Measurements from ENCODE around the gene PARP4. TPM values are rescaled to one million over a fixed set of nuclear protein-coding genes. Genes with fewer than 3 reads are reported as not detected.
"Not testable (repeated sequence)": the region's sequence is repeated elsewhere in the genome, so short reads cannot be mapped to it uniquely, and the experiment has no call there.

The PARP4 gene
- total RNA-seq, 3 donors from 2014 or later, result 88.4 to 156 (median 117) TPM

- ATAC-seq (no peak), DNase-seq (no peak)
- intact Hi-C loops (cut with DNase I, micrococcal nuclease), result no loop called here
- no peaks in the 10 kb centered on the region for H3K4me1 ChIP-seq (ENCODE audit: low read depth)
- H3K36me3 ChIP-seq (ENCODE audit: low read depth), result peaks cover 23% of the 10 kb centered on the region
- H3K9me3 ChIP-seq, result no peaks in the 10 kb centered on the region
- H3K4me3 ChIP-seq, result no peak overlapping the region
- TF ChIP-seq CTCF (IDR thresholded peaks at IDR 0.05), result no peak
Observed at GRCh38 chr13:24489721-24490120, 22.9 kb downstream of the PARP4 start.

- ATAC-seq; H3K4me3 ChIP-seq; H3K4me1 ChIP-seq (ENCODE audit: low read depth); intact Hi-C loops (cut with DNase I, micrococcal nuclease); H3K9me3 ChIP-seq; DNase-seq: not testable (repeated sequence)
- H3K36me3 ChIP-seq (ENCODE audit: low read depth), result peaks cover 14% of the 10 kb centered on the region
Observed at GRCh38 chr13:24488092-24488491, 24.5 kb downstream of the PARP4 start.

GRCh38 chr13:24486017-24486657 lies 26.4 kb downstream of the PARP4 start:
- H3K4me3 ChIP-seq; H3K36me3 ChIP-seq (ENCODE audit: low read depth); intact Hi-C loops (cut with DNase I, micrococcal nuclease): not testable (repeated sequence)

GRCh38 chr13:24473686-24474085 lies 38.9 kb downstream of the PARP4 start:
- Histone ChIP-seq H3K36me3 (ENCODE audit: low read depth) (peaks cover 5% of the 10 kb centered on the region), H3K9me3 (no peaks in the 10 kb centered on the region), H3K4me1 (ENCODE audit: low read depth) (no peaks in the 10 kb centered on the region), H3K4me3 (no peak overlapping the region)
- intact Hi-C loops (cut with DNase I, micrococcal nuclease), result no loop called here
- DNase-seq (no peak), ATAC-seq (no peak)
- no peak for TF ChIP-seq CTCF (IDR thresholded peaks at IDR 0.05)

More at GRCh38 chr13:24486017-24486657, 26.4 kb downstream of the PARP4 start:
- not testable (repeated sequence) for ATAC-seq; H3K9me3 ChIP-seq; DNase-seq; H3K4me1 ChIP-seq (ENCODE audit: low read depth)

- H3K9me3 ChIP-seq; intact Hi-C loops (cut with DNase I, micrococcal nuclease); ATAC-seq; H3K4me1 ChIP-seq (ENCODE audit: low read depth); H3K36me3 ChIP-seq (ENCODE audit: low read depth); H3K4me3 ChIP-seq; DNase-seq: not testable (repeated sequence)
Observed at GRCh38 chr13:24472129-24472528, 40.4 kb downstream of the PARP4 start.

GRCh38 chr13:24463078-24463477 lies 49.5 kb downstream of the PARP4 start:
- ATAC-seq, result no peak
- no peak overlapping the region for H3K4me3 ChIP-seq
- no peak for TF ChIP-seq CTCF (IDR thresholded peaks at IDR 0.05)
- H3K4me1 ChIP-seq (ENCODE audit: low read depth), result no peaks in the 10 kb centered on the region
- H3K36me3 ChIP-seq (ENCODE audit: low read depth), result peaks cover 8% of the 10 kb centered on the region
- H3K9me3 ChIP-seq, result no peaks in the 10 kb centered on the region
- DNase-seq, result no peak
- intact Hi-C loops (cut with DNase I, micrococcal nuclease), result no loop called here

- no peak for DNase-seq
- Histone ChIP-seq H3K9me3 (no peaks in the 10 kb centered on the region), H3K36me3 (ENCODE audit: low read depth) (peaks cover 12% of the 10 kb centered on the region), H3K4me3 (no peak overlapping the region), H3K4me1 (ENCODE audit: low read depth) (no peaks in the 10 kb centered on the region)
- intact Hi-C loops (cut with DNase I, micrococcal nuclease), result no loop called here
- ATAC-seq, result no peak
- no peak for TF ChIP-seq CTCF (IDR thresholded peaks at IDR 0.05)
Observed at GRCh38 chr13:24460256-24460655, 52.3 kb downstream of the PARP4 start.
